ENCODE results near the gene ING4.

Gene ING4

DNA sequence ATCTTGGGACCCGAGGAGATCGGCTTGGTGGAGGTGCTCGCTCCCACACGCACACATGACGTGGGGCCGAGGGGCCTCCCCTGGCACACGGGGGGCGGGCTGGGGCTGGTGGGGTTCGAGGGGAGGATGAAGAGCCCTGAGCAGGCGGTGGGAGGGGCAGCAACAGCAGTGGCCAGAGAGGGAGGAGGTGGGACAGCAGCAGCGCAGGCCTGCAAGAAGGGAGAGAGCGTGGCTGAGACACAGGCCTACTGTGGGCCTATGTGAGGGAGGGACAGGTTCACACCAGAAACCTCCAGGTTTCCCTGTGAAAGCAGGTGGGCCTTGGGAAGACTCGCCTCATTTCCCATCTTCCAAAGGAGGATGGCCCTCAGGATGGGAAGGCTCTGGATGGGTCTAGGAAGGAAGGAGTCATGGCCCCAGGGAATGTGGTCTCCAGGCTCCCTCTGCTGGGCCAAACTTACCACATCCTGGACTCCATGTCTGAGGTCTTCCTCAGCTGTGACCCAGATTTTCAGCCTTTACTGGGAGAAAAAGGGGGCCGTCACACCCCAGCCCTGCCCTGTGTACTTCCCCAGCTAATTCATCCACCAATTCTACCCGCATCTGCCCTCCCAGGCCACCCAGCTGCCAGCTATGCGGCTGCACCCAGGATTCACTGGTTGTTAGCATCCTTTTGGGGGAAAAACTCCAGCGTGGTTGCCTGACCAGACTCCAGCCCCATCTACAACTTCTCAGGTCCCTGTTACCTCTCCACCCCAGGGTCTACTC lies 34.8 kb upstream of the ING4 start:
- H3K9ac ChIP-seq (ENCODE audit: low read depth, low read length) = no peak overlapping the region
- H3K27me3 ChIP-seq (ENCODE audit: control insufficient read depth, insufficient read depth, low read length) = peaks cover 24% of the 10 kb centered on the region
- H3K9me3 ChIP-seq (ENCODE audit: control insufficient read depth, insufficient read depth, low read length) = no peaks in the 10 kb centered on the region
- peak overlapping the region; percentile 14 for H3K27ac ChIP-seq (ENCODE audit: low read depth, low read length)
- H3K36me3 ChIP-seq (ENCODE audit: control insufficient read depth, insufficient read depth, low read length) = peaks cover 12% of the 10 kb centered on the region; the same call in 1 of the 2 replicates
- H3K4me1 ChIP-seq (ENCODE audit: control insufficient read depth, insufficient read depth, low read length) = peaks cover 11% of the 10 kb centered on the region
- H3K4me3 ChIP-seq (ENCODE audit: low read depth, low read length) = no peak overlapping the region

DNA sequence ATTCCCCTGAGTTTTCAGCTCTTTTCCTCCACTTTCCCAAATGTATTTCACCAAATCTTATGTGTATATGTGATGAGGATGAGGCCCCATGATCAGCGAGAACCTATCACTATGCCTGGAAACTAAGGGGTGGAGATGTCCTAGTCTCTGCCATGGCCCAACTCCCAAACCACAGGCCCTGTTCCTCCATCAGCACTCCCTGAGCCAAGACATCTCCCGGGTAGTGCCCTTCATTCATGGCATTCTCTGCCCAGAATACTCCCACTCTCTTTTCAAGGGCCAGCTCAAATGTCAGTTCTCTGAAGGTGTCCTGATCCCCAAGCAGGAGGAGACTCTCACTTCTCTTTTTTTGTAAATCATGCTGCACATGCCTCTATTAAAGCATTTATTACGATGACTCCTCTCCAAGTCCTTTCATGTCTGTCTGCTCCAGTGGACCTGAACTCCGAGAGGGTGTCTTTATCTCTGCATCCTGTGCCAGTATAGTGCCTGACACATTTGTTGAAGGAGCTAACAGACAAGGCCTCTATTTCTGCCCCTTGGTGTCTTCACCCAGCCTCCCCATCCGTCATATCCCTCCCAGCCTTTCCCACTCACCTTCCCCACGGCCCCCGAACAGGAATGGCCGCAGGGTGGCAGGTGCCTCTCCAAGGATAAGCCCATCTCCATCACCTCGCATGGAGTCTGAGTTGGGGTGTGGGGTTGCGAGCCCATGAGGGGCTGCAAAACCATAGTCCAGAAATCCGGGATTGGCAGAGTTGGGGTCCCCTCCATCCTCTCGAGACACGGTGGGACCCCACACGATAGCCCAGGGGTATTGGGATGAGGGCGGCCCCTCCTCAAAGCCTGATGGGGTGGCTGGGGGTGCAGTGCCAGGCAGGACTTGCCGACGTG lies 34.0 kb upstream of the ING4 start:
- H3K9ac ChIP-seq (ENCODE audit: low read depth, low read length) = no peak overlapping the region
- H3K27me3 ChIP-seq (ENCODE audit: control insufficient read depth, insufficient read depth, low read length) = peaks cover 22% of the 10 kb centered on the region
- no peaks in the 10 kb centered on the region for H3K9me3 ChIP-seq (ENCODE audit: control insufficient read depth, insufficient read depth, low read length)
- H3K4me1 ChIP-seq (ENCODE audit: control insufficient read depth, insufficient read depth, low read length) = peaks cover 11% of the 10 kb centered on the region
- H3K4me3 ChIP-seq (ENCODE audit: low read depth, low read length) = no peak overlapping the region
- H3K36me3 ChIP-seq (ENCODE audit: control insufficient read depth, insufficient read depth, low read length) = peaks cover 12% of the 10 kb centered on the region; the same call in 1 of the 2 replicates
- no peak overlapping the region for H3K27ac ChIP-seq (ENCODE audit: low read depth, low read length)

DNA sequence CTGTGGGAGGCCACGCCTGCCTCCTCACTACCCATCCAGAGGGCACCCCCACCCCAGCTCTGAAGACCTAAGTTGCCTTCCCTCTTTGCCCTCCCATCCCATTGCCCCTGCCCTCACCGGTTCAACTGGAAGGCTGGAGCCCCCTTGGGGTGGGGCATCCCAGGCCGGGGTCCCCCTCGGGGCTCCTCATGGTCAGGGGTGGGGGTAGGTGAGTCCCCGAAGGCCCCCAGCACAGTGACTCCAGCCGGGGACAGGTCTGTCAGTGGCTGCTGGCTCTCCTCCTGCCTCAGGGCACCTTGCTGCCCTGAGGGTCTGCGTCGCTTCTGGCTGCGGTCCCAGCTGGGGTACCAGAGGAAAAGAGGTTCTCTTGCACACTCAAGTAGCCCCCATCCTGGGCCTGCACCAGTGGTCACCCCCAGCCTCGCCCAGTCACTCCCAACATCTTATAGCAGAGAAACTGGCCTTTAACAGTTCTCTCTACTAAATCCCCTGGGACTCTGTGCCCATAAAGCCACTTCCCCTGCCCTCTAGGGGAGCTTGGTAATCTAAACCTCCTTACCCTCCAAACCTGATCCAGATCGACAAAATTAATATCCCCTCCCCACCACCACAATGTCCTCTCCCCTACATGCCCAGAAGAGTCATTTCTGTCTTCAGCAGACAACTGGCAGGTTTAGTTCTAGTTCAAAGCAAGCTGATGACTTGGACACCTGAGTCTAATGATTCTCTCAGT lies 32.6 kb upstream of the ING4 start:
- no peak overlapping the region for H3K27ac ChIP-seq (ENCODE audit: low read depth, low read length)
- H3K36me3 ChIP-seq (ENCODE audit: control insufficient read depth, insufficient read depth, low read length) = peaks cover 12% of the 10 kb centered on the region; the same call in 1 of the 2 replicates
- H3K9me3 ChIP-seq (ENCODE audit: control insufficient read depth, insufficient read depth, low read length) = no peaks in the 10 kb centered on the region
- no peak overlapping the region for H3K9ac ChIP-seq (ENCODE audit: low read depth, low read length)
- H3K4me1 ChIP-seq (ENCODE audit: control insufficient read depth, insufficient read depth, low read length) = peaks cover 11% of the 10 kb centered on the region
- H3K4me3 ChIP-seq (ENCODE audit: low read depth, low read length) = no peak overlapping the region
- peaks cover 9% of the 10 kb centered on the region for H3K27me3 ChIP-seq (ENCODE audit: control insufficient read depth, insufficient read depth, low read length)

DNA sequence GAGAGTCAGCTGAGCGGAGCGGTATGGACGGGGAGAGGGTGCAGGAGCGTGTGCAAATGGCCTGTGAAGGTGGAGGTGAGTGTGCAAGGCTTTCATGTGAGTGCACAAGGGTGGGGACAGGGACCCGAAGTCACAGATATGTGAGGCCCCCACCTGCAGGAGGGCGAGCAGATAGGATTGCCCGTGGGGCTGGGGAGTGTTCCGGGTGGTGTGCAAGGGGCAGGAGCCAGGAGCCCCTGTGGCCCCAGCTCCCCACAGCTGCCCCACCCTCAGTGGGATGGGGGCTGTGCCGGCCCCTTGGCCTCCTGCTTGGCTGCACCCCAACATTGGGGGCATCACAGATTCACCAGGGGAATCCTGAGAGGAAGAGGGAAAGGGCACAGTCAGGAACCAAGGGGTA lies 31.8 kb upstream of the ING4 start:
- Histone ChIP-seq H3K27ac (ENCODE audit: low read depth, low read length) (no peak overlapping the region), H3K9ac (ENCODE audit: low read depth, low read length) (no peak overlapping the region), H3K36me3 (ENCODE audit: control insufficient read depth, insufficient read depth, low read length) (peaks cover 12% of the 10 kb centered on the region; the same call in 1 of the 2 replicates)

DNA sequence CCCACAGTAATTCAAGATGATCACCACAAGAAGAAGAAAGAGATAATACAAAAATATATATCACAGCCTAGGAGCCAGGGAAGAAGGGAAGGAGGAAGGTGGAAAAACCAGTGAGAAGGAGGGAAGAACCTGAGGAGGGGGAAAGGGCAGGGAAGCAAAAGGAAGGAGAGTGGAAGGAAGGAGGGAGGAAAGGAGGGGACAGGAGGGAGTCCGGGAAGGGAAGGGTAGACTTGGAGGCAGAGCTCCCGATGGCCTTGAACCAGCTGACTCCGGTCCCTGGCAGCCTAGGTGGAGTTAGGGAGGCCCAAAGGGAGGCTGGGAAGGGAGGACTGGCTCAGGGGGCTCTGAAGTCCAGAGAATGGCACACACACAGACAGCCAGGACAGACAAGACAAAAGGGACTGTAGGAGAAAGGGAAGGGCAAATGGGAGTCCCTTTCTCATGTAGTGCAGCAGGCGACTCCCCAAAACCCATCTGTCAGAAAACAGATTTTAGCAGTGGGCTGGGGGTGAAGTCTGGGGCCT lies 31.0 kb upstream of the ING4 start:
- Histone ChIP-seq H3K27me3 (ENCODE audit: control insufficient read depth, insufficient read depth, low read length) (no peaks in the 10 kb centered on the region), H3K27ac (ENCODE audit: low read depth, low read length) (no peak overlapping the region), H3K9me3 (ENCODE audit: control insufficient read depth, insufficient read depth, low read length) (no peaks in the 10 kb centered on the region), H3K9ac (ENCODE audit: low read depth, low read length) (no peak overlapping the region), H3K4me1 (ENCODE audit: control insufficient read depth, insufficient read depth, low read length) (peaks cover 7% of the 10 kb centered on the region), H3K36me3 (ENCODE audit: control insufficient read depth, insufficient read depth, low read length) (peaks cover 12% of the 10 kb centered on the region; the same call in 1 of the 2 replicates), H3K4me3 (ENCODE audit: low read depth, low read length) (no peak overlapping the region)

More for the DNA sequence above, 31.8 kb upstream of the ING4 start:
- no peaks in the 10 kb centered on the region for H3K9me3 ChIP-seq (ENCODE audit: control insufficient read depth, insufficient read depth, low read length)
- peaks cover 7% of the 10 kb centered on the region for H3K27me3 ChIP-seq (ENCODE audit: control insufficient read depth, insufficient read depth, low read length)
- H3K4me3 ChIP-seq (ENCODE audit: low read depth, low read length) = no peak overlapping the region
- peaks cover 14% of the 10 kb centered on the region for H3K4me1 ChIP-seq (ENCODE audit: control insufficient read depth, insufficient read depth, low read length)

DNA sequence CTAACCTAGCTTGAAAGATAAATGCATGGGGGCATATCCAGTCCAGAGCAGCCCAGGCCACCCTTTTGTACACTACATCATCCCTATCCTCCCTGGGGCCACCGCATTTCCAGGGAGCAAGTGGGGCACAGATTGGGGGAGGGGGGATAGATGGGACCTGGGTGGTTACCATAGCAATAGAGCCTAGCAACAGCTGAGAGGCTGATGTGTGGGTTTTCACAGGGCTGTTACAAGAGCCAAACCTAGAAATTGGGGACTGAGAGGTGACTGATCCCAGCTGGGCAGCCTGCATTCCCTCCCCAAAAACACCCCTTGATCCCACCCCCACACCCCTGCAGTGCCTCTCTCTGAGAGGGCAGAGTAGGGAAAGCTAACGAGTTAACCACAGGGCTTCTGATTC lies 30.0 kb upstream of the ING4 start:
- Histone ChIP-seq H3K4me3 (ENCODE audit: low read depth, low read length) (no peak overlapping the region), H3K9me3 (ENCODE audit: control insufficient read depth, insufficient read depth, low read length) (no peaks in the 10 kb centered on the region), H3K9ac (ENCODE audit: low read depth, low read length) (no peak overlapping the region), H3K27ac (ENCODE audit: low read depth, low read length) (no peak overlapping the region), H3K27me3 (ENCODE audit: control insufficient read depth, insufficient read depth, low read length) (no peaks in the 10 kb centered on the region), H3K36me3 (ENCODE audit: control insufficient read depth, insufficient read depth, low read length) (peaks cover 12% of the 10 kb centered on the region; the same call in 1 of the 2 replicates), H3K4me1 (ENCODE audit: control insufficient read depth, insufficient read depth, low read length) (peaks cover 6% of the 10 kb centered on the region; the same call in 1 of the 2 replicates)

DNA sequence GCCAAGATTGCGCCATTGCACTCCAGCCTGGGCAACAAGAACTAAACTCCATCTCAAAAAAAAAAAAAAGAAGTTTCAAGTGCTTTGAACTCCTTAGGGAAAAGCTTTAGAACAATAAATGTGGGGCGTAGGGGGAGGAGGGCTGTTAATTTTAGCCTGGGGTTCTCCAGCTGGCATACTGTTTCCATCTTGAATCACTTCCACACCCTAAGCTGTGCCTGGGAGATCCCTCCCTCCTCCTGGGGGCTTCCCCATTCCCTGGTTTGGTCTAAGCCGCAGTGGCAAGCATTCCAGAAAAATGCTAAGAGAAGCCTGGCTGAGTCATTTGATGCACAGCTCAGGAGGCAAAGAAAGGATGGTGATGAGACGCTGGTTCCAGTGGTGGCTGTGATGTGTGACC lies 28.6 kb upstream of the ING4 start:
- peaks cover 7% of the 10 kb centered on the region; the same call in 1 of the 2 replicates for H3K36me3 ChIP-seq (ENCODE audit: control insufficient read depth, insufficient read depth, low read length)
- no peaks in the 10 kb centered on the region for H3K27me3 ChIP-seq (ENCODE audit: control insufficient read depth, insufficient read depth, low read length)
- H3K4me1 ChIP-seq (ENCODE audit: control insufficient read depth, insufficient read depth, low read length) = 0 out of 2 replicates have a peak, but pooled peaks cover 17% of the 10 kb centered on the region
- H3K27ac ChIP-seq (ENCODE audit: low read depth, low read length) = no peak overlapping the region
- no peaks in the 10 kb centered on the region for H3K9me3 ChIP-seq (ENCODE audit: control insufficient read depth, insufficient read depth, low read length)
- no peak overlapping the region for H3K9ac ChIP-seq (ENCODE audit: low read depth, low read length)
- H3K4me3 ChIP-seq (ENCODE audit: low read depth, low read length) = no peak overlapping the region

DNA sequence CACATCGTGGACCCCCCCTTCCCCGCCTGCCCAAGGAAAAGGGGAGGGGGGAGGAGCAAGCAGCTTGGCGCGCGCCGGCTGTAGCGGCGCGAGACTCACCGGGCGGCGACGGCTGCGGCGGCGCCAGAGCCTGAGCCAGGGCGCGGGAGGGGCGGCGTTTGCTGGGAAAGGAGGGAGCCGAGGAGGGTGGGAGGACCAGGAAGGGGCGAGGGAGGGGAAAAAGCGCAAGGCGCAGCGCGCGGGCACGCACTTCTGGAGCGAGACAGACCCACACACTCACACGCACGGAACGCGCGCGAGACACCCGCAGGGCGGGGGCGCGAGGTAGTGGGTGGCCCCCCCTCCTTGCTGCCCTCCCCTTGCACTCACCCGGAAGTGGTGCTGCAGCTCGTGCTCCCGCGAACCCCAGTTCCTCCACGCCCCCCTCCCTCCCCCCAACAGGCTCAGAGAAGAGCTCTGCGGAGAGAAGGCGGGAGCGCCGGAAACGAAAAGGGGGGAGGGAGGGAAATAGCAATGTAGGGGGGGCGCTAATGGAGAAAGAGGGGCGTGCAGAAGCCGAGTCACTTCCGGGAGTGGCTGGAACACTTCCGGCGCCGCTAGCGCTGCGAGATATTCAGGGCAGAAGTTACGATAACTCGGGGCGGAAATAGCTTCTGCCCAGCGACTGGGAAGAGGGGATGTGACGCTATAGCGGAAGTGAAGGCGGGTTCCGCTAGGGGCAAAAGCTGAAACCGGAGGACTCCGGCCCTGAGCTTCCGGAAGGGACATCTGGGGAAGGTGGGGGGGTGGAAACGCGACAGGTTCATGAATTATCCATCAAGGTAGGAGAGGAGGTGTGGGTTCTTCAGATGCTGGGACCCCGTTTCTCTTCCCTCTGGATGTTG lies 26.3 kb upstream of the ING4 start, which contains the start of gene ZNF384:
Gene ZNF384 (minus strand): TSS at position 377 of the 884 bp plus-strand sequence. CDS start 9,855 bp downstream, outside the sequence.
- peak within 1 kb of the TSS; percentile 89 for H3K9ac ChIP-seq (ENCODE audit: low read depth, low read length)
- 0 out of 2 replicates have a peak, but pooled peaks cover 17% of the 10 kb centered on the region for H3K4me1 ChIP-seq (ENCODE audit: control insufficient read depth, insufficient read depth, low read length)
- peak within 1 kb of the TSS; percentile 99 for H3K27ac ChIP-seq (ENCODE audit: low read depth, low read length)

DNA sequence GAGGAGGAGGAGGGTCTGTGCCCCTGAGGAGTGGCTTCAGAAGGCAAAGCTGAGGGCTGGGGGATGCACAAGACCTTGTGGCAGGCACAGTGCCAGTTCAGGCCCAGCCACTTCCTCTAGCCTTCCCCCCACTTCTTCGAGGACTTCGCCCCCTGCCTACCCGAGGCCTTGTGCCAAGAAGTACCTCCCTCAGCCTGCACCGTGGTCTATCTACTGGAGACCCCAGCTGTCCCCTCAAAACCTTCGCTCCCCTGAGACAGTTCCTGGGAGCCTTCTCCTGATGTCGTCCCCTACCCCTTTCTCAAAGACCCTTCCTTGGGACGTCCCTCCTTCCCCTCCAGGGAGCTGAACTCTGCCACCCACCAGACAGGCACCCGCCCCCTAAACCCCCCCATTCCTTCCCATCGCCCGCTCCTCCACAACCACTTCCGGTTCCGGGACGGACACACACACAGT lies 25.7 kb upstream of the ING4 start:
- H3K9me3 ChIP-seq (ENCODE audit: control insufficient read depth, insufficient read depth, low read length) = no peaks in the 10 kb centered on the region
- H3K36me3 ChIP-seq (ENCODE audit: control insufficient read depth, insufficient read depth, low read length) = peaks cover 12% of the 10 kb centered on the region
- 0 out of 2 replicates have a peak, but pooled peaks cover 17% of the 10 kb centered on the region for H3K4me1 ChIP-seq (ENCODE audit: control insufficient read depth, insufficient read depth, low read length)
- peak overlapping the region; percentile 82 for H3K4me3 ChIP-seq (ENCODE audit: low read depth, low read length)
- no peaks in the 10 kb centered on the region for H3K27me3 ChIP-seq (ENCODE audit: control insufficient read depth, insufficient read depth, low read length)
- peak overlapping the region; percentile 99 for H3K27ac ChIP-seq (ENCODE audit: low read depth, low read length)
- peak overlapping the region; percentile 89 for H3K9ac ChIP-seq (ENCODE audit: low read depth, low read length)

More for the DNA sequence above, 26.3 kb upstream of the ING4 start, which contains the start of gene ZNF384:
- Histone ChIP-seq H3K27me3 (ENCODE audit: control insufficient read depth, insufficient read depth, low read length) (no peaks in the 10 kb centered on the region), H3K9me3 (ENCODE audit: control insufficient read depth, insufficient read depth, low read length) (no peaks in the 10 kb centered on the region), H3K4me3 (ENCODE audit: low read depth, low read length) (peak within 1 kb of the TSS; percentile 82), H3K36me3 (ENCODE audit: control insufficient read depth, insufficient read depth, low read length) (peaks cover 7% of the 10 kb centered on the region)
